Activated T-cell treated with anti-CD3 and anti-CD28 coated beads, Interleukin-2, amount 50 U/mL, for 72 hours (primary cell): Measurements from ENCODE around the gene IPO13. TPM values are rescaled to one million over a fixed set of nuclear protein-coding genes. Genes with fewer than 3 reads are reported as not detected.

ENCODE experiments used
- ATAC-seq, 2 donors: fragments of 150-1000 bp; cut with Tn5 transposase; replicated peaks in 1 of 2; 2 replicates each; pipeline ENCODE4 v1.10.0; 2021; ENCODE audit warnings: moderate library complexity in 2 of 2, mild to moderate bottlenecking in 1 of 2
- DNase-seq, 2 donors: peaks; one replicate each; pipeline ENCODE4 v3.0.0; 2021 to 2022; ENCODE audit warnings: mixed read lengths in 1 of 2
- H3K27ac Mint-ChIP-seq: one replicate; pipeline ENCODE4 v1.8.0; 2022; ENCODE audit warnings: mild to moderate bottlenecking, moderate library complexity, mixed read lengths
- H3K27me3 Mint-ChIP-seq: one replicate; pipeline ENCODE4 v1.8.0; 2022; ENCODE audit warnings: low read depth, mixed read lengths
- H3K36me3 Mint-ChIP-seq, 2 donors: one replicate each; pipeline ENCODE4 v1.8.0; 2022; ENCODE audit warnings: mixed read lengths in 2 of 2, mild to moderate bottlenecking in 1 of 2; ENCODE audit not compliant: insufficient read depth in 2 of 2
- H3K4me1 Mint-ChIP-seq: one replicate; pipeline ENCODE4 v1.8.0; 2022; ENCODE audit warnings: low read depth, mixed read lengths
- H3K4me3 Mint-ChIP-seq, 2 donors: one replicate each; pipeline ENCODE4 v1.8.0; 2022; ENCODE audit warnings: mild to moderate bottlenecking in 2 of 2, mixed read lengths in 2 of 2, moderate library complexity in 2 of 2
- H3K9me3 Mint-ChIP-seq, 2 donors: one replicate each; pipeline ENCODE4 v1.8.0; 2022; ENCODE audit warnings: mixed read lengths in 2 of 2
- total RNA-seq, 2 donors: library from RNA; stranded (reverse); gene quantifications; one replicate each; pipeline ENCODE4 v1.2.3, GENCODE V29; 2022

IPO13 gene
- total RNA-seq, 2 donors from 2014 or later, result 21.0 to 27.3 TPM

- H3K4me1 Mint-ChIP-seq, result no peaks in the 10 kb centered on the region
Observed at GRCh38 chr1:43963006-43963405, 16.3 kb downstream of the IPO13 start.

GRCh38 chr1:43963890-43964289 is 17.1 kb downstream of the IPO13 start:
- ATAC-seq (no peak), DNase-seq (no peak)
- Mint-ChIP-seq H3K27ac (no peak overlapping the region), H3K4me3 (no peak overlapping the region), H3K9me3 (no peaks in the 10 kb centered on the region), H3K4me1 (no peaks in the 10 kb centered on the region), H3K27me3 (no peaks in the 10 kb centered on the region), H3K36me3 (no peaks in the 10 kb centered on the region)

More at GRCh38 chr1:43963006-43963405, 16.3 kb downstream of the IPO13 start:
- ATAC-seq (no peak), DNase-seq (no peak)
- H3K27ac Mint-ChIP-seq, result no peak overlapping the region
- H3K36me3 Mint-ChIP-seq, result no peaks in the 10 kb centered on the region
- no peaks in the 10 kb centered on the region for H3K27me3 Mint-ChIP-seq
- H3K4me3 Mint-ChIP-seq, result no peak overlapping the region
- no peaks in the 10 kb centered on the region for H3K9me3 Mint-ChIP-seq

GRCh38 chr1:43965316-43965715 is 18.6 kb downstream of the IPO13 start:
- no peak overlapping the region for H3K4me3 Mint-ChIP-seq
- H3K4me1 Mint-ChIP-seq, result peaks cover 11% of the 10 kb centered on the region
- DNase-seq, result no peak
- no peak overlapping the region for H3K27ac Mint-ChIP-seq
- H3K36me3 Mint-ChIP-seq, result no peaks in the 10 kb centered on the region
- no peak for ATAC-seq
- no peaks in the 10 kb centered on the region for H3K27me3 Mint-ChIP-seq
- H3K9me3 Mint-ChIP-seq, result no peaks in the 10 kb centered on the region

GRCh38 chr1:43968348-43968948 is 21.7 kb downstream of the IPO13 start:
- DNase-seq (no peak), ATAC-seq (no peak)
- Mint-ChIP-seq H3K4me1 (peaks cover 29% of the 10 kb centered on the region), H3K4me3 (no peak overlapping the region), H3K36me3 (peaks cover 0 to 8% of the 10 kb centered on the region in 2 donors), H3K27me3 (no peaks in the 10 kb centered on the region), H3K27ac (no peak overlapping the region), H3K9me3 (no peaks in the 10 kb centered on the region)

GRCh38 chr1:43969416-43969745 is 22.6 kb downstream of the IPO13 start:
- DNase-seq, result no peak
- Mint-ChIP-seq H3K36me3 (peaks cover 0 to 10% of the 10 kb centered on the region in 2 donors), H3K4me1 (peaks cover 38% of the 10 kb centered on the region), H3K9me3 (no peaks in the 10 kb centered on the region), H3K4me3 (peak overlapping the region; percentile 89 to 98), H3K27ac (no peak overlapping the region), H3K27me3 (no peaks in the 10 kb centered on the region)
- no peak for ATAC-seq

- Mint-ChIP-seq H3K36me3 (peaks cover 0 to 10% of the 10 kb centered on the region in 2 donors), H3K4me1 (peaks cover 39% of the 10 kb centered on the region), H3K9me3 (no peaks in the 10 kb centered on the region), H3K27ac (peak within 1 kb of the TSS; percentile 58), H3K4me3 (peak within 1 kb of the TSS; percentile 89 to 98), H3K27me3 (no peaks in the 10 kb centered on the region)
- DNase-seq, result peak; percentile 92 to 95
- peak; percentile 89 to 91 for ATAC-seq
Observed at GRCh38 chr1:43969746-43970466, 23.2 kb downstream of the IPO13 start, which contains the start of gene DPH2. Gene DPH2 (plus strand): TSS chr1:43970010. CDS start chr1:43970176, 166 bp downstream.

GRCh38 chr1:43970502-43970901 is 23.8 kb downstream of the IPO13 start:
- H3K36me3 Mint-ChIP-seq, result peaks cover 0 to 10% of the 10 kb centered on the region in 2 donors
- peak overlapping the region; percentile 89 to 98 for H3K4me3 Mint-ChIP-seq
- peaks cover 40% of the 10 kb centered on the region for H3K4me1 Mint-ChIP-seq
- H3K27ac Mint-ChIP-seq, result no peak overlapping the region
- DNase-seq (no peak), ATAC-seq (no peak)
- no peaks in the 10 kb centered on the region for H3K9me3 Mint-ChIP-seq
- no peaks in the 10 kb centered on the region for H3K27me3 Mint-ChIP-seq

GRCh38 chr1:43970911-43971310 is 24.2 kb downstream of the IPO13 start:
- no peak overlapping the region for H3K27ac Mint-ChIP-seq
- peak overlapping the region; percentile 89 to 98 for H3K4me3 Mint-ChIP-seq
- no peaks in the 10 kb centered on the region for H3K9me3 Mint-ChIP-seq
- ATAC-seq (no peak), DNase-seq (no peak)
- peaks cover 44% of the 10 kb centered on the region for H3K4me1 Mint-ChIP-seq
- H3K27me3 Mint-ChIP-seq, result no peaks in the 10 kb centered on the region
- peaks cover 0 to 10% of the 10 kb centered on the region in 2 donors for H3K36me3 Mint-ChIP-seq

GRCh38 chr1:43971336-43971980 is 24.7 kb downstream of the IPO13 start:
- DNase-seq (no peak), ATAC-seq (no peak)
- Mint-ChIP-seq H3K4me3 (peak overlapping the region; percentile 89 to 98), H3K27me3 (no peaks in the 10 kb centered on the region), H3K36me3 (peaks cover 2 to 12% of the 10 kb centered on the region in 2 donors), H3K4me1 (peaks cover 49% of the 10 kb centered on the region), H3K27ac (no peak overlapping the region), H3K9me3 (no peaks in the 10 kb centered on the region)

- DNase-seq, result no peak
- peaks cover 73% of the 10 kb centered on the region for H3K4me1 Mint-ChIP-seq
- H3K9me3 Mint-ChIP-seq, result no peaks in the 10 kb centered on the region
- peak overlapping the region; percentile 91 to 92 for H3K4me3 Mint-ChIP-seq
- no peak for ATAC-seq
- peak overlapping the region; percentile 89 for H3K27ac Mint-ChIP-seq
- peaks cover 11 to 29% of the 10 kb centered on the region in 2 donors for H3K36me3 Mint-ChIP-seq
- no peaks in the 10 kb centered on the region for H3K27me3 Mint-ChIP-seq
Observed at GRCh38 chr1:43973981-43974442, 27.3 kb downstream of the IPO13 start.

GRCh38 chr1:43974443-43975248 is 27.9 kb downstream of the IPO13 start, which contains the start of gene ATP6V0B:
Gene ATP6V0B (plus strand): TSS chr1:43974960. CDS start chr1:43975041, 81 bp downstream.
- peak within 1 kb of the TSS; percentile 89 for H3K27ac Mint-ChIP-seq
- peaks cover 11 to 29% of the 10 kb centered on the region in 2 donors for H3K36me3 Mint-ChIP-seq
- peak within 1 kb of the TSS; percentile 91 to 92 for H3K4me3 Mint-ChIP-seq
- no peaks in the 10 kb centered on the region for H3K9me3 Mint-ChIP-seq
- H3K4me1 Mint-ChIP-seq, result peaks cover 68% of the 10 kb centered on the region
- ATAC-seq (peak; percentile 80 to 81), DNase-seq (peak; percentile 96 to 98)
- H3K27me3 Mint-ChIP-seq, result no peaks in the 10 kb centered on the region

- peak overlapping the region; percentile 91 to 92 for H3K4me3 Mint-ChIP-seq
- no peak for DNase-seq
- H3K27ac Mint-ChIP-seq, result peak overlapping the region; percentile 36
- peaks cover 69% of the 10 kb centered on the region for H3K4me1 Mint-ChIP-seq
- no peaks in the 10 kb centered on the region for H3K9me3 Mint-ChIP-seq
- H3K27me3 Mint-ChIP-seq, result no peaks in the 10 kb centered on the region
- peaks cover 12 to 30% of the 10 kb centered on the region in 2 donors for H3K36me3 Mint-ChIP-seq
- no peak for ATAC-seq
Observed at GRCh38 chr1:43975249-43975961, 28.7 kb downstream of the IPO13 start.
